ENCODE data around the gene CKS1B.
A peak's percentile ranks its signal among the peaks of the same experiment; 100 is the strongest.

Gene CKS1B

GRCh38 chr1:154974102-154974807 is at the start of gene CKS1B:
Gene CKS1B, plus strand, starts transcription at chr1:154974681. Its CDS starts 65 bp downstream, at chr1:154974746.
- peak; percentile 99 to 100 for DNase-seq

- DNase-seq = no peak
Measured at GRCh38 chr1:154925335-154926170, 48.9 kb upstream of the CKS1B start.

GRCh38 chr1:154926201-154926600 is 48.3 kb upstream of the CKS1B start:
- DNase-seq = no peak

- DNase-seq = no peak
Measured at GRCh38 chr1:154931940-154932487, 42.5 kb upstream of the CKS1B start.

- DNase-seq = no peak
Measured at GRCh38 chr1:154934358-154934948, 40.0 kb upstream of the CKS1B start.

GRCh38 chr1:154935749-154936554 is 38.5 kb upstream of the CKS1B start:
- DNase-seq = no peak

GRCh38 chr1:154936555-154937084 is 37.9 kb upstream of the CKS1B start, which contains the start of gene PMVK:
Gene PMVK, minus strand, starts transcription at chr1:154936719. Its CDS starts 34 bp downstream, at chr1:154936685.
- DNase-seq = peak; percentile 96 to 98

- peak; percentile 95 to 98 for DNase-seq
Measured at GRCh38 chr1:154937085-154937987, 37.1 kb upstream of the CKS1B start.

- DNase-seq = no peak
Measured at GRCh38 chr1:154937988-154938386, 36.5 kb upstream of the CKS1B start.

- no peak for DNase-seq
Measured at GRCh38 chr1:154938604-154939399, 35.7 kb upstream of the CKS1B start.

GRCh38 chr1:154940213-154940560 is 34.3 kb upstream of the CKS1B start:
- DNase-seq = no peak

GRCh38 chr1:154940651-154941194 is 33.8 kb upstream of the CKS1B start:
- no peak for DNase-seq

GRCh38 chr1:154941333-154942013 is 33.0 kb upstream of the CKS1B start:
- peak in 1 of 2 experiments; percentile 19 for DNase-seq

GRCh38 chr1:154943649-154944400 is 30.7 kb upstream of the CKS1B start:
- peak; percentile 19 to 49 for DNase-seq

GRCh38 chr1:154944401-154945159 is 29.9 kb upstream of the CKS1B start:
- no peak for DNase-seq

GRCh38 chr1:154945160-154945961 is 29.1 kb upstream of the CKS1B start:
- DNase-seq = no peak

Data from NCI-H446 (cell line).